ENCODE data around the gene GSTCD.

DNA sequence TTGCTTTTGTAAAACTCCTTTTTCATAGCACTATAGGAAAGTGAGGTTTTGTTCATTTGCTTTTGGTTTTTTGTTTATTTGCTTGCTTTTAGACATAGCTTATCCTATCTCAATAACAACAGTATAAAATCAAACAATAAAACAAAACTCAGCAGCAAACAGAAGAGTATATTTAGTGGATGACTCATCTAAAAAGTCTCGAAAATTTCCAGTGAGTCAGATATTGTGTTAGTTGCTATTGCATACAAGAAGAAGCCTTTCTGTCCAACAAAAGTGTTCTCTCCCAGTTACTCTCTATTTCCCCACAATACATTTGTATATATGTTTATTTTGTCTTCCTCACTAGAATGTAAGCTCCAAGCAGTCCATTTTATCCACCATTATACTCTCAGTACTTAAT is 150.6 kb downstream of the GSTCD start:
- TF ChIP-seq, protein P1, sequence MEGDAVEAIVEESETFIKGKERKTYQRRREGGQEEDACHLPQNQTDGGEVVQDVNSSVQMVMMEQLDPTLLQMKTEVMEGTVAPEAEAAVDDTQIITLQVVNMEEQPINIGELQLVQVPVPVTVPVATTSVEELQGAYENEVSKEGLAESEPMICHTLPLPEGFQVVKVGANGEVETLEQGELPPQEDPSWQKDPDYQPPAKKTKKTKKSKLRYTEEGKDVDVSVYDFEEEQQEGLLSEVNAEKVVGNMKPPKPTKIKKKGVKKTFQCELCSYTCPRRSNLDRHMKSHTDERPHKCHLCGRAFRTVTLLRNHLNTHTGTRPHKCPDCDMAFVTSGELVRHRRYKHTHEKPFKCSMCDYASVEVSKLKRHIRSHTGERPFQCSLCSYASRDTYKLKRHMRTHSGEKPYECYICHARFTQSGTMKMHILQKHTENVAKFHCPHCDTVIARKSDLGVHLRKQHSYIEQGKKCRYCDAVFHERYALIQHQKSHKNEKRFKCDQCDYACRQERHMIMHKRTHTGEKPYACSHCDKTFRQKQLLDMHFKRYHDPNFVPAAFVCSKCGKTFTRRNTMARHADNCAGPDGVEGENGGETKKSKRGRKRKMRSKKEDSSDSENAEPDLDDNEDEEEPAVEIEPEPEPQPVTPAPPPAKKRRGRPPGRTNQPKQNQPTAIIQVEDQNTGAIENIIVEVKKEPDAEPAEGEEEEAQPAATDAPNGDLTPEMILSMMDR (IDR thresholded peaks at IDR 0.05): no peak
- TF ChIP-seq POLR2A (IDR thresholded peaks at IDR 0.05): no peak
